GM12878 (cell line): ENCODE results near the gene SP2. TPM values are rescaled to one million over a fixed set of nuclear protein-coding genes. Genes with fewer than 3 reads are reported as not detected.

ENCODE experiments used
- ATAC-seq: fragments of 200-7000 bp; cut with Tn5 transposase; 3 replicates; pipeline ENCODE4 v1.9.1; 2020; ENCODE audit warnings: mild to moderate bottlenecking, moderate library complexity
- BruUV-seq: library from RNA; stranded (reverse); fragments of 400-500 nt; replicated peaks from 2 replicates; lab custom pipeline; 2021; lab: Mats Ljungman, UMichigan
- CTCF ChIA-PET: fragments of 300-600 bp; sonication (Branson Sonifier 250); formaldehyde crosslinking; extraction: SDS; loops from one replicate; lab custom pipeline; 2021; ENCODE audit warnings: inconsistent platforms; lab: Yijun Ruan, JAX
- POLR2A ChIA-PET: fragments of 350-600 bp; formaldehyde crosslinking; extraction: SDS; loops from one replicate; lab custom pipeline; 2021; ENCODE audit warnings: inconsistent platforms; lab: Charles Lee
- RAD21 ChIA-PET: fragments of 300-600 bp; sonication (Branson Sonifier 250); formaldehyde crosslinking; loops from one replicate; lab custom pipeline; 2023; ENCODE audit warnings: antibody characterized with exemption; ENCODE audit not compliant: unreplicated experiment; lab: Charles Lee
- SMC1A ChIA-PET: fragments of 300-600 bp; sonication (Branson Sonifier 250); formaldehyde crosslinking; loops from one replicate; lab custom pipeline; 2023; ENCODE audit not compliant: unreplicated experiment, uncharacterized antibody; lab: Charles Lee
- DNase-seq: peaks from one replicate; pipeline ENCODE4 v3.0.0-alpha.2; 2011; ENCODE audit warnings: low read depth, low spot score
- FAIRE-seq: peaks from 3 replicates; lab custom pipeline; 2011; peaks lifted over from hg19 to GRCh38; lab: Jason Lieb, UNC
- H2AFZ ChIP-seq: 2 replicates; pipeline ENCODE4 v1.6.0; 2011; ENCODE audit warnings: low read depth, low read length, control low read depth; ENCODE audit not compliant: control insufficient read depth
- H3K27ac ChIP-seq: 2 replicates; pipeline ENCODE4 v1.5.1; 2011; ENCODE audit warnings: control low read depth; ENCODE audit not compliant: control insufficient read depth, insufficient read depth
- H3K27me3 ChIP-seq, 2 experiments: replicated peaks in 1 of 2; 2 replicates each; pipeline versions ENCODE4 v1.6.0 to v1.6.1; 2011; ENCODE audit warnings: low read length in 1 of 2; ENCODE audit not compliant: control insufficient read depth in 2 of 2, insufficient read depth in 2 of 2
- H3K36me3 ChIP-seq, 2 experiments: 2 replicates each; pipeline ENCODE4 v1.5.1; 2011; ENCODE audit warnings: low read length in 1 of 2; ENCODE audit not compliant: control insufficient read depth in 2 of 2, insufficient read depth in 2 of 2
- H3K4me1 ChIP-seq: 2 replicates; pipeline ENCODE4 v1.6.1; 2011; ENCODE audit warnings: mild to moderate bottlenecking, low read length, moderate library complexity, mixed read lengths; ENCODE audit not compliant: control insufficient read depth, insufficient read depth
- H3K4me2 ChIP-seq: 2 replicates; pipeline ENCODE4 v1.6.0; 2011; ENCODE audit warnings: control low read depth; ENCODE audit not compliant: control insufficient read depth, insufficient read depth
- H3K4me3 ChIP-seq: fragments of 200-600 bp; sonication (generic); 2 replicates; pipeline ENCODE4 v1.5.1; 2016
- H3K79me2 ChIP-seq: 2 replicates; pipeline ENCODE4 v1.6.0; 2011; ENCODE audit warnings: low read length; ENCODE audit not compliant: control insufficient read depth, insufficient read depth
- H3K9ac ChIP-seq: 2 replicates; pipeline ENCODE4 v1.8.0; 2011; ENCODE audit warnings: low read length, control low read depth, mixed read lengths; ENCODE audit not compliant: control insufficient read depth, insufficient read depth
- H3K9me3 ChIP-seq: replicated peaks from 3 replicates; pipeline ENCODE4 v1.5.1; 2011; ENCODE audit warnings: mild to moderate bottlenecking, low read length; ENCODE audit not compliant: control insufficient read depth, insufficient read depth
- H4K20me1 ChIP-seq: 2 replicates; pipeline ENCODE4 v1.6.0; 2011; ENCODE audit not compliant: control insufficient read depth, insufficient read depth
- MEF2B ChIP-seq: fragments of 450-650 bp; IDR thresholded peaks from 2 replicates; pipeline ENCODE4 v1.6.1; 2018; ENCODE audit warnings: mild to moderate bottlenecking, moderate library complexity; ENCODE audit not compliant: partially characterized antibody, poor library complexity, severe bottlenecking
- ZBTB11 ChIP-seq: fragments of 450-650 bp; formaldehyde crosslinking; IDR thresholded peaks from 2 replicates; pipeline ENCODE4 v1.5.0; 2022; ENCODE audit warnings: mild to moderate bottlenecking, missing genetic modification characterization
- WGBS: methylation state at CpG from one replicate; pipeline ENCODE4 v1.1.6; 2016; ENCODE audit warnings: low lambda C conversion rate; ENCODE audit not compliant: insufficient replicate concordance, insufficient coverage; ENCODE audit errors: missing lambda C conversion rate; 5-methylcytosine and 5-hydroxymethylcytosine counted together
- in situ Hi-C: fragments of 300-500 bp; cut with MboI; formaldehyde crosslinking; loops from 9 replicates; pipeline ENCODE4 v1.14.3; 2018; ENCODE audit warnings: mixed read lengths
- intact Hi-C: fragments of 100-400 bp; cut with micrococcal nuclease; formaldehyde crosslinking; loops from one replicate; pipeline ENCODE4 v1.14.2; 2022; ENCODE audit not compliant: unreplicated experiment
- polyA plus RNA-seq, 11 experiments: library from polyadenylated mRNA; depleted of rRNA in 4 of 11; unstranded in 6 of 11; stranded (reverse) in 5 of 11; fragments of >200 nt; fragmentation: Nextera tagmentation in 4 of 11; fragmentation: Illumina TruSeq in 1 of 11; extraction: Ambion mirVana in 4 of 11; extraction: Trizol in 1 of 11; gene quantifications; 1 replicate in 1 of 11; 2 replicates in 10 of 11; pipeline versions ENCODE4 v1.2.1 to v1.2.3, GENCODE V29; 2011 to 2016; ENCODE audit warnings: inconsistent platforms in 2 of 11, missing spikeins in 2 of 11, low read depth in 1 of 11
- total RNA-seq, 4 experiments: library from RNA; depleted of rRNA in 3 of 4; stranded (reverse); fragments of >200 nt in 3 of 4; fragmentation: Illumina TruSeq in 1 of 4; extraction: Trizol in 1 of 4; gene quantifications; 2 replicates each; pipeline versions ENCODE4 v1.2.1 to v1.2.3, GENCODE V29; 2013 to 2021

The SP2 gene
- total and polyA plus RNA-seq, 10 of the 15 experiments (the other 5 are each of a cell fraction or from before 2014, with no cell fraction given): 1.2 to 19.1 (median 4.8) TPM

GRCh38 chr17:47959825-47960655, 64.0 kb downstream of the SP2 start:
- H3K4me1 ChIP-seq: no peaks in the 10 kb centered on the region
- H4K20me1 ChIP-seq: no peaks in the 10 kb centered on the region
- no peak overlapping the region for H3K27ac ChIP-seq
- H3K79me2 ChIP-seq: no peaks in the 10 kb centered on the region
- BruUV-seq: no TSS peak
- in situ Hi-C loops: no loop called here
- H3K27me3 ChIP-seq: no peaks in the 10 kb centered on the region
- intact Hi-C loops: no loop called here
- ChIA-PET SMC1A (interaction anchor here (0.6 to 4.3 kb wide), 4 partner anchors 10 to 436 kb away, joined by 3 to 23 read pairs (median 4); no protein-coding TSS in a partner anchor), RAD21 (interaction anchor here (0.6 to 2.5 kb wide), 5 partner anchors 10 to 57 kb away, joined by 3 to 15 read pairs (median 3); partner anchors contain the start of gene CDK5RAP3), POLR2A (interaction anchor here (0.5 to 1.2 kb wide), 3 partner anchors 12 to 60 kb away, joined by 3 to 7 read pairs (median 3); no protein-coding TSS in a partner anchor), CTCF (interaction anchor here (1.0 to 8.1 kb wide), 5 partner anchors 10 to 58 kb away, joined by 4 to 105 read pairs (median 15); partner anchors contain the start of genes CDK5RAP3 and PNPO)
- no peak for ATAC-seq
- no peaks in the 10 kb centered on the region for H3K36me3 ChIP-seq
- H2AFZ ChIP-seq: no peak overlapping the region
- no peak for TF ChIP-seq ZBTB11 (CRISPR knock-in tag)
- peak; percentile 43 for TF ChIP-seq MEF2B
- no peaks in the 10 kb centered on the region for H3K9me3 ChIP-seq
- no peak for FAIRE-seq
- H3K4me2 ChIP-seq: no peak overlapping the region
- 29% methylated on average over 8 of the region's 8 CpGs for WGBS
- no peak overlapping the region for H3K9ac ChIP-seq
- H3K4me3 ChIP-seq: no peak overlapping the region
- no peak for DNase-seq
